H9 (cell line): Measurements from ENCODE around the gene KRTAP5-9. TPM values are rescaled to one million over a fixed set of nuclear protein-coding genes. Genes with fewer than 3 reads are reported as not detected.
"Not testable (repeated sequence)": the region's sequence is repeated elsewhere in the genome, so short reads cannot be mapped to it uniquely, and the experiment has no call there.

ENCODE experiments used
- DNase-seq: peaks from one replicate; pipeline ENCODE4 v3.0.0-alpha.2; 2017
- H2AFZ ChIP-seq: one replicate; pipeline ENCODE4 v1.6.1; 2013; ENCODE audit warnings: mild to moderate bottlenecking, low read length, control low read depth, moderate library complexity
- H2AK5ac ChIP-seq: 2 replicates; pipeline ENCODE4 v1.6.1; 2013; ENCODE audit warnings: low read length, control low read depth, mixed read lengths; ENCODE audit not compliant: insufficient read length
- H2BK120ac ChIP-seq: one replicate; pipeline ENCODE4 v1.6.1; 2013; ENCODE audit warnings: low read depth, mild to moderate bottlenecking, low read length, control low read depth, inconsistent platforms; ENCODE audit not compliant: poor library complexity, severe bottlenecking
- H2BK12ac ChIP-seq: 2 replicates; pipeline ENCODE4 v1.6.1; 2013; ENCODE audit warnings: low read length, control low read depth, mixed read lengths, low read depth; ENCODE audit not compliant: insufficient read length
- H2BK15ac ChIP-seq: 2 replicates; pipeline ENCODE4 v1.6.1; 2013; ENCODE audit warnings: low read depth, low read length, control low read depth
- H2BK20ac ChIP-seq: one replicate; pipeline ENCODE4 v1.6.1; 2013; ENCODE audit warnings: low read depth, mild to moderate bottlenecking, low read length, control low read depth, inconsistent platforms; ENCODE audit not compliant: poor library complexity, severe bottlenecking
- H2BK5ac ChIP-seq: 2 replicates; pipeline ENCODE4 v1.6.1; 2013; ENCODE audit warnings: low read length, control low read depth, mixed read lengths; ENCODE audit not compliant: insufficient read length
- H3K14ac ChIP-seq: 2 replicates; pipeline ENCODE4 v1.6.1; 2013; ENCODE audit warnings: low read length, control low read depth; ENCODE audit not compliant: insufficient read depth
- H3K18ac ChIP-seq: 2 replicates; pipeline ENCODE4 v1.6.1; 2013; ENCODE audit warnings: low read depth, mild to moderate bottlenecking, mixed read lengths, low read length, control low read depth; ENCODE audit not compliant: insufficient read length
- H3K23ac ChIP-seq: 2 replicates; pipeline ENCODE4 v1.6.1; 2013; ENCODE audit warnings: low read length, control low read depth, mixed read lengths, low read depth; ENCODE audit not compliant: insufficient read length
- H3K23me2 ChIP-seq: 2 replicates; pipeline ENCODE4 v1.6.1; 2013; ENCODE audit warnings: low read depth, mild to moderate bottlenecking, mixed read lengths, low read length, control low read depth; ENCODE audit not compliant: insufficient read length, poor library complexity, severe bottlenecking
- H3K27ac ChIP-seq: 2 replicates; pipeline ENCODE4 v1.5.1; 2013; ENCODE audit warnings: low read length, control low read depth, mixed read lengths, low read depth; ENCODE audit not compliant: insufficient read length
- H3K27me3 ChIP-seq: 2 replicates; pipeline ENCODE4 v1.6.1; 2013; ENCODE audit warnings: low read length, control low read depth, inconsistent platforms; ENCODE audit not compliant: insufficient read depth
- H3K4ac ChIP-seq: 2 replicates; pipeline ENCODE4 v1.6.1; 2013; ENCODE audit warnings: low read depth, mild to moderate bottlenecking, control low read depth, inconsistent platforms, low read length, moderate library complexity
- H3K4me1 ChIP-seq: 2 replicates; pipeline ENCODE4 v1.6.1; 2013; ENCODE audit warnings: low read length, control low read depth, inconsistent platforms; ENCODE audit not compliant: insufficient read depth
- H3K4me2 ChIP-seq: 2 replicates; pipeline ENCODE4 v1.6.1; 2013; ENCODE audit warnings: low read length, control low read depth, mixed read lengths; ENCODE audit not compliant: insufficient read length, insufficient read depth
- H3K56ac ChIP-seq: 2 replicates; pipeline ENCODE4 v1.6.1; 2013; ENCODE audit warnings: low read depth, mild to moderate bottlenecking, mixed read lengths, low read length, control low read depth; ENCODE audit not compliant: insufficient read length
- H3K79me1 ChIP-seq: 2 replicates; pipeline ENCODE4 v1.6.1; 2013; ENCODE audit warnings: low read depth, mild to moderate bottlenecking, moderate library complexity, low read length, control low read depth, inconsistent platforms; ENCODE audit not compliant: insufficient read depth, poor library complexity, severe bottlenecking
- H3K79me2 ChIP-seq: 2 replicates; pipeline ENCODE4 v1.6.1; 2013; ENCODE audit warnings: low read length, control low read depth, inconsistent platforms; ENCODE audit not compliant: insufficient read depth
- H3K9ac ChIP-seq: 2 replicates; pipeline ENCODE4 v1.6.1; 2013; ENCODE audit warnings: low read length, control low read depth, mixed read lengths; ENCODE audit not compliant: insufficient read length; ENCODE audit errors: extremely low read depth
- H3K9me3 ChIP-seq: one replicate; pipeline ENCODE4 v1.6.1; 2013; ENCODE audit warnings: low read depth, low read length, inconsistent platforms; ENCODE audit not compliant: control insufficient read depth
- H3T11ph ChIP-seq: one replicate; pipeline ENCODE4 v1.6.1; 2013; ENCODE audit warnings: mild to moderate bottlenecking, low read length, control low read depth, inconsistent platforms
- H4K20me1 ChIP-seq: one replicate; pipeline ENCODE4 v1.6.1; 2013; ENCODE audit not compliant: control insufficient read depth, insufficient read length, insufficient read depth
- H4K5ac ChIP-seq: 2 replicates; pipeline ENCODE4 v1.6.1; 2013; ENCODE audit warnings: low read depth, mild to moderate bottlenecking, mixed read lengths, low read length, control low read depth; ENCODE audit not compliant: insufficient read length
- H4K8ac ChIP-seq: replicated peaks from 2 replicates; pipeline ENCODE4 v1.6.1; 2013; ENCODE audit warnings: low read length, control low read depth, mixed read lengths, low read depth; ENCODE audit not compliant: insufficient read length
- H4K91ac ChIP-seq: 2 replicates; pipeline ENCODE4 v1.6.1; 2013; ENCODE audit warnings: low read depth, mild to moderate bottlenecking, moderate library complexity, mixed read lengths, low read length, control low read depth; ENCODE audit not compliant: insufficient read length
- H3K27ac Mint-ChIP-seq, 3 experiments: 2 replicates in 2 of 3; 3 replicates in 1 of 3; pipeline ENCODE4 v1.8.0; 2020 to 2021; ENCODE audit warnings: mixed read lengths in 3 of 3, mild to moderate bottlenecking in 1 of 3, moderate library complexity in 1 of 3
- H3K27me3 Mint-ChIP-seq: 2 replicates; pipeline ENCODE4 v1.8.0; 2021; ENCODE audit warnings: low read depth, mild to moderate bottlenecking, moderate library complexity, mixed read lengths
- H3K36me3 Mint-ChIP-seq, 3 experiments: 2 replicates in 2 of 3; 3 replicates in 1 of 3; pipeline ENCODE4 v1.8.0; 2020 to 2021; ENCODE audit warnings: low read depth in 3 of 3, mixed read lengths in 3 of 3; ENCODE audit not compliant: insufficient read depth in 1 of 3
- H3K4me1 Mint-ChIP-seq, 2 experiments: 2 replicates each; pipeline ENCODE4 v1.8.0; 2020; ENCODE audit warnings: mixed read lengths in 2 of 2
- H3K4me3 Mint-ChIP-seq, 2 experiments: 2 replicates in 1 of 2; 3 replicates in 1 of 2; pipeline ENCODE4 v1.8.0; 2020 to 2021; ENCODE audit warnings: mild to moderate bottlenecking in 2 of 2, mixed read lengths in 2 of 2, moderate library complexity in 1 of 2
- H3K9me3 Mint-ChIP-seq, 2 experiments: 2 replicates in 1 of 2; 3 replicates in 1 of 2; pipeline ENCODE4 v1.8.0; 2020; ENCODE audit warnings: mild to moderate bottlenecking in 2 of 2, mixed read lengths in 2 of 2, moderate library complexity in 1 of 2
- CTCF ChIP-seq: fragments of 200-600 bp; sonication (generic); conservative IDR thresholded peaks from 3 replicates; pipeline ENCODE4 v1.8.0; 2021; ENCODE audit warnings: antibody characterized with exemption, mild to moderate bottlenecking
- WGBS: extraction: QIAGEN DNeasy Blood & Tissue Kit; methylation state at CpG from one replicate; pipeline ENCODE4 v1.1.7; 2013; ENCODE audit warnings: missing lambda C conversion rate, low lambda C conversion rate, mixed read lengths; ENCODE audit not compliant: insufficient read length; ENCODE audit errors: extremely low coverage; 5-methylcytosine and 5-hydroxymethylcytosine counted together
- total RNA-seq: library from RNA; stranded (reverse); gene quantifications from 2 replicates; pipeline ENCODE4 v1.2.1, GENCODE V29; 2021

The KRTAP5-9 gene
- total RNA-seq, 1 experiment from 2014 or later, result not detected

GRCh38 chr11:71539017-71539416 lies 9.2 kb upstream of the KRTAP5-9 start:
- Histone ChIP-seq H3K23me2 (no peaks in the 10 kb centered on the region), H4K91ac (no peak overlapping the region), H3K27me3 (no peaks in the 10 kb centered on the region), H3K79me1 (no peaks in the 10 kb centered on the region), H2BK12ac (no peak overlapping the region), H3T11ph (no peak overlapping the region), H3K4me2 (no peak overlapping the region), H2AFZ (no peak overlapping the region), H2AK5ac (no peak overlapping the region), H4K8ac (no peak overlapping the region), H2BK15ac (no peak overlapping the region), H3K9ac (no peak overlapping the region), H3K79me2 (no peaks in the 10 kb centered on the region), H3K4me1 (no peaks in the 10 kb centered on the region), H3K9me3 (no peaks in the 10 kb centered on the region), H3K27ac (no peak overlapping the region), H3K14ac (no peak overlapping the region), H3K23ac (no peak overlapping the region), H2BK20ac (no peak overlapping the region), H2BK5ac (no peak overlapping the region), H4K5ac (no peak overlapping the region), H4K20me1 (no peaks in the 10 kb centered on the region), H3K18ac (no peak overlapping the region), H3K56ac (no peak overlapping the region), H2BK120ac (no peak overlapping the region), H3K4ac (no peak overlapping the region)
- Mint-ChIP-seq H3K27me3 (peaks cover 17% of the 10 kb centered on the region), H3K9me3 (peaks cover 6 to 7% of the 10 kb centered on the region in 2 experiments), H3K27ac (0 out of 7 replicates have a peak overlapping the region, but pooled peaks of 1 of the 3 experiments have one; percentile 74), H3K4me1 (peaks cover 11 to 13% of the 10 kb centered on the region in 2 experiments), H3K4me3 (no peak overlapping the region), H3K36me3 (peaks cover 5 to 12% (median 6%) of the 10 kb centered on the region in 3 experiments; a peak in 6 of 7 replicates)
- no CpG with 5 or more reads among the region's 11 CpGs for WGBS
- no peak for DNase-seq
- no peak for TF ChIP-seq CTCF

- H3K9ac ChIP-seq, H3K27ac Mint-ChIP-seq, H3K23me2 ChIP-seq, H4K5ac ChIP-seq, H3K4me3 Mint-ChIP-seq, H3K27me3 ChIP-seq, H2BK12ac ChIP-seq, H4K20me1 ChIP-seq, H2BK15ac ChIP-seq, H3K79me2 ChIP-seq, H2BK120ac ChIP-seq, H3T11ph ChIP-seq, H3K56ac ChIP-seq, H3K9me3 ChIP-seq, H3K14ac ChIP-seq, H3K18ac ChIP-seq, H3K4me2 ChIP-seq, H3K9me3 Mint-ChIP-seq, H3K79me1 ChIP-seq, H4K91ac ChIP-seq, H2AK5ac ChIP-seq, H3K4me1 ChIP-seq, DNase-seq, H3K4ac ChIP-seq, H2BK20ac ChIP-seq, H3K27ac ChIP-seq, H3K23ac ChIP-seq, H2AFZ ChIP-seq, H4K8ac ChIP-seq, H2BK5ac ChIP-seq: not testable (repeated sequence)
- Mint-ChIP-seq H3K36me3 (peaks cover 5 to 12% (median 6%) of the 10 kb centered on the region in 3 experiments; a peak in 6 of 7 replicates), H3K4me1 (peaks cover 21 to 22% of the 10 kb centered on the region in 2 experiments), H3K27me3 (peaks cover 17% of the 10 kb centered on the region)
- WGBS, result no CpG with 5 or more reads among the region's 11 CpGs
Observed at GRCh38 chr11:71539971-71540370, 8.2 kb upstream of the KRTAP5-9 start.
